ENCODE results near the gene MCRIP1.

Gene MCRIP1

GRCh38 chr17:81852237-81852636, 19.1 kb upstream of the MCRIP1 start:
- TF ChIP-seq TCF12 (IDR thresholded peaks at IDR 0.05; ENCODE audit: low read depth) = no peak
- no peak for TF ChIP-seq ZBTB7A (IDR thresholded peaks at IDR 0.05; ENCODE audit: low read depth)
- no peak for TF ChIP-seq CREB1 (IDR thresholded peaks at IDR 0.05; ENCODE audit: low read depth)
- TF ChIP-seq NFIC (IDR thresholded peaks at IDR 0.05) = no peak
- no peak for TF ChIP-seq EP300 (IDR thresholded peaks at IDR 0.05; ENCODE audit: borderline replicate concordance)
- no peak for TF ChIP-seq TEAD4 (IDR thresholded peaks at IDR 0.05)
- TF ChIP-seq, protein P1, sequence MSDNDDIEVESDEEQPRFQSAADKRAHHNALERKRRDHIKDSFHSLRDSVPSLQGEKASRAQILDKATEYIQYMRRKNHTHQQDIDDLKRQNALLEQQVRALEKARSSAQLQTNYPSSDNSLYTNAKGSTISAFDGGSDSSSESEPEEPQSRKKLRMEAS (IDR thresholded peaks at IDR 0.05) = no peak
- TF ChIP-seq YY1 (IDR thresholded peaks at IDR 0.05; ENCODE audit: low read depth) = no peak
- no peak for TF ChIP-seq EGR1 (IDR thresholded peaks at IDR 0.05)
- TF ChIP-seq CEBPB (IDR thresholded peaks at IDR 0.05) = no peak

DNA sequence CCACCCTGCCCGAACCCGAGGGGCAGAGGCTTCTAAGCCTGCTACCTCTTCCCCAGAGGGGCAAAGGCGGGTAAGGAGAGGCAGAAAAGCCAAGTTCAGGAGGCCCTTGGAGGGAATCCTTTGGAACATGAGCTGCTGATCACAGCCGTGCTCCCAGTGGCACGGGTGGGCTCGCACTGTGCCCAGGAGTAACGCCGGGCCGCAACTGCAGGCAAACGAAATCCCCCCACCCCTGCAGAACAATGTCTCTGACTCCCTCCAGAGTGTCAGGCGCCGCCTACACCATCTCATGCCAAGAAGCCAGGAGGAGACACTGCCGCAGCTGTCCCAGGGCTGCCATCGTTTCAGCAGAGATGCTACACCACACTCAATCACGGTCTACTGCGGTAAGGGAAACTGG, 18.3 kb upstream of the MCRIP1 start:
- TF ChIP-seq YY1 (IDR thresholded peaks at IDR 0.05; ENCODE audit: low read depth) = no peak
- no peak for TF ChIP-seq EP300 (IDR thresholded peaks at IDR 0.05; ENCODE audit: borderline replicate concordance)
- TF ChIP-seq TEAD4 (IDR thresholded peaks at IDR 0.05) = no peak
- no peak for TF ChIP-seq CREB1 (IDR thresholded peaks at IDR 0.05; ENCODE audit: low read depth)
- no peak for TF ChIP-seq TAF1 (IDR thresholded peaks at IDR 0.05; ENCODE audit: low read depth)
- TF ChIP-seq CEBPB (IDR thresholded peaks at IDR 0.05) = no peak
- TF ChIP-seq, protein P2, sequence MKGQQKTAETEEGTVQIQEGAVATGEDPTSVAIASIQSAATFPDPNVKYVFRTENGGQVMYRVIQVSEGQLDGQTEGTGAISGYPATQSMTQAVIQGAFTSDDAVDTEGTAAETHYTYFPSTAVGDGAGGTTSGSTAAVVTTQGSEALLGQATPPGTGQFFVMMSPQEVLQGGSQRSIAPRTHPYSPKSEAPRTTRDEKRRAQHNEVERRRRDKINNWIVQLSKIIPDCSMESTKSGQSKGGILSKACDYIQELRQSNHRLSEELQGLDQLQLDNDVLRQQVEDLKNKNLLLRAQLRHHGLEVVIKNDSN (IDR thresholded peaks at IDR 0.05) = no peak
- no peak for TF ChIP-seq EGR1 (IDR thresholded peaks at IDR 0.05)
- TF ChIP-seq FOXM1 (IDR thresholded peaks at IDR 0.05; ENCODE audit: borderline replicate concordance, low read depth) = no peak
- TF ChIP-seq, protein P1 (IDR thresholded peaks at IDR 0.05) = no peak
- no peak for TF ChIP-seq NFIC (IDR thresholded peaks at IDR 0.05)
- no peak for TF ChIP-seq RAD21 (IDR thresholded peaks at IDR 0.05; ENCODE audit: low read depth)
- no peak for TF ChIP-seq TCF12 (IDR thresholded peaks at IDR 0.05; ENCODE audit: low read depth)
- TF ChIP-seq, protein P3, sequence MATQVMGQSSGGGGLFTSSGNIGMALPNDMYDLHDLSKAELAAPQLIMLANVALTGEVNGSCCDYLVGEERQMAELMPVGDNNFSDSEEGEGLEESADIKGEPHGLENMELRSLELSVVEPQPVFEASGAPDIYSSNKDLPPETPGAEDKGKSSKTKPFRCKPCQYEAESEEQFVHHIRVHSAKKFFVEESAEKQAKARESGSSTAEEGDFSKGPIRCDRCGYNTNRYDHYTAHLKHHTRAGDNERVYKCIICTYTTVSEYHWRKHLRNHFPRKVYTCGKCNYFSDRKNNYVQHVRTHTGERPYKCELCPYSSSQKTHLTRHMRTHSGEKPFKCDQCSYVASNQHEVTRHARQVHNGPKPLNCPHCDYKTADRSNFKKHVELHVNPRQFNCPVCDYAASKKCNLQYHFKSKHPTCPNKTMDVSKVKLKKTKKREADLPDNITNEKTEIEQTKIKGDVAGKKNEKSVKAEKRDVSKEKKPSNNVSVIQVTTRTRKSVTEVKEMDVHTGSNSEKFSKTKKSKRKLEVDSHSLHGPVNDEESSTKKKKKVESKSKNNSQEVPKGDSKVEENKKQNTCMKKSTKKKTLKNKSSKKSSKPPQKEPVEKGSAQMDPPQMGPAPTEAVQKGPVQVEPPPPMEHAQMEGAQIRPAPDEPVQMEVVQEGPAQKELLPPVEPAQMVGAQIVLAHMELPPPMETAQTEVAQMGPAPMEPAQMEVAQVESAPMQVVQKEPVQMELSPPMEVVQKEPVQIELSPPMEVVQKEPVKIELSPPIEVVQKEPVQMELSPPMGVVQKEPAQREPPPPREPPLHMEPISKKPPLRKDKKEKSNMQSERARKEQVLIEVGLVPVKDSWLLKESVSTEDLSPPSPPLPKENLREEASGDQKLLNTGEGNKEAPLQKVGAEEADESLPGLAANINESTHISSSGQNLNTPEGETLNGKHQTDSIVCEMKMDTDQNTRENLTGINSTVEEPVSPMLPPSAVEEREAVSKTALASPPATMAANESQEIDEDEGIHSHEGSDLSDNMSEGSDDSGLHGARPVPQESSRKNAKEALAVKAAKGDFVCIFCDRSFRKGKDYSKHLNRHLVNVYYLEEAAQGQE (IDR thresholded peaks at IDR 0.05; ENCODE audit: low read depth) = no peak
- TF ChIP-seq ZBTB7A (IDR thresholded peaks at IDR 0.05; ENCODE audit: low read depth) = no peak

- TF ChIP-seq, protein P1 (IDR thresholded peaks at IDR 0.05) = no peak
- TF ChIP-seq CREB1 (IDR thresholded peaks at IDR 0.05; ENCODE audit: low read depth) (no peak), FOXM1 (IDR thresholded peaks at IDR 0.05; ENCODE audit: borderline replicate concordance, low read depth) (no peak), TEAD4 (IDR thresholded peaks at IDR 0.05) (no peak), TCF12 (IDR thresholded peaks at IDR 0.05; ENCODE audit: low read depth) (no peak), ZBTB7A (IDR thresholded peaks at IDR 0.05; ENCODE audit: low read depth) (no peak), YY1 (IDR thresholded peaks at IDR 0.05; ENCODE audit: low read depth) (no peak), CEBPB (IDR thresholded peaks at IDR 0.05) (no peak), EGR1 (IDR thresholded peaks at IDR 0.05) (no peak), EP300 (IDR thresholded peaks at IDR 0.05; ENCODE audit: borderline replicate concordance) (no peak), TAF1 (IDR thresholded peaks at IDR 0.05; ENCODE audit: low read depth) (no peak), NFIC (IDR thresholded peaks at IDR 0.05) (no peak), RAD21 (IDR thresholded peaks at IDR 0.05; ENCODE audit: low read depth) (no peak)
- TF ChIP-seq, protein P2 (IDR thresholded peaks at IDR 0.05) = no peak
- TF ChIP-seq, protein P3 (IDR thresholded peaks at IDR 0.05; ENCODE audit: low read depth) = no peak
Measured at GRCh38 chr17:81849457-81849856, 16.4 kb upstream of the MCRIP1 start.

GRCh38 chr17:81846743-81847689, 13.9 kb upstream of the MCRIP1 start:
- TF ChIP-seq CEBPB (IDR thresholded peaks at IDR 0.05) = no peak
- no peak for TF ChIP-seq NFIC (IDR thresholded peaks at IDR 0.05)
- TF ChIP-seq TEAD4 (IDR thresholded peaks at IDR 0.05) = no peak
- TF ChIP-seq FOXM1 (IDR thresholded peaks at IDR 0.05; ENCODE audit: borderline replicate concordance, low read depth) = no peak
- TF ChIP-seq EGR1 (IDR thresholded peaks at IDR 0.05) = no peak
- TF ChIP-seq ZBTB7A (IDR thresholded peaks at IDR 0.05; ENCODE audit: low read depth) = no peak
- no peak for TF ChIP-seq TAF1 (IDR thresholded peaks at IDR 0.05; ENCODE audit: low read depth)
- TF ChIP-seq YY1 (IDR thresholded peaks at IDR 0.05; ENCODE audit: low read depth) = no peak
- no peak for TF ChIP-seq RAD21 (IDR thresholded peaks at IDR 0.05; ENCODE audit: low read depth)
- TF ChIP-seq CREB1 (IDR thresholded peaks at IDR 0.05; ENCODE audit: low read depth) = no peak
- TF ChIP-seq, protein P1 (IDR thresholded peaks at IDR 0.05) = no peak
- TF ChIP-seq, protein P2 (IDR thresholded peaks at IDR 0.05) = no peak
- TF ChIP-seq EP300 (IDR thresholded peaks at IDR 0.05; ENCODE audit: borderline replicate concordance) = no peak
- no peak for TF ChIP-seq TCF12 (IDR thresholded peaks at IDR 0.05; ENCODE audit: low read depth)
- TF ChIP-seq, protein P3 (IDR thresholded peaks at IDR 0.05; ENCODE audit: low read depth) = no peak

Measured in Ishikawa (cell line).